NT2/D1 (cell line): ENCODE results near the gene PPM1H.

Experiments used
- YY1 ChIP-seq: IDR thresholded peaks from 2 replicates; pipeline ENCODE4 v1.6.1; 2011; ENCODE audit not compliant: insufficient read length, insufficient read depth
- ZNF274 ChIP-seq: IDR thresholded peaks from 2 replicates; pipeline ENCODE4 v1.6.1; 2011; ENCODE audit warnings: mild to moderate bottlenecking, low read depth, low read length

DNA sequence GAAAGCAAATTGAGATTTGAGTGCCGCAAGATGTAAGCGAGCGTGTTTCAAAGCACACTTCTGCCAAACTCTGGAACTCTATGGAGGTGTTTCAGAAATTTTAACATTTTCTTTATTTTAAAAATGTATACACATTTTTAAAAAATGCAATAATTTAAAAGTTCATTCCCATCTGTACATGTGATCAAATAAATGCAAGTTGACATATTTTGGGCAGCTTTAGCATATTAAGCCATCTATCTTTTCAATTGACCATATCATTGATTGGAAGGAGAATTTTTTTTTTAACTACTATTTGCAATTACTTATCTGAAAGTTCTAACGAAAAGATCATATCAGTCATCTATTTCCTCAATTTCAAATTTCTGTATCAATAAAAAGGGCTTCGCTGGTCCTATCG, 101.3 kb downstream of the PPM1H start:
- TF ChIP-seq ZNF274 (no peak), YY1 (no peak)
